Measurements from ENCODE around the gene RPUSD3. TPM values are rescaled to one million over a fixed set of nuclear protein-coding genes. Genes with fewer than 3 reads are reported as not detected.

The RPUSD3 gene
- total and polyA plus RNA-seq, 7 donors, result 39.7 to 64.2 (median 49.4) TPM

DNA sequence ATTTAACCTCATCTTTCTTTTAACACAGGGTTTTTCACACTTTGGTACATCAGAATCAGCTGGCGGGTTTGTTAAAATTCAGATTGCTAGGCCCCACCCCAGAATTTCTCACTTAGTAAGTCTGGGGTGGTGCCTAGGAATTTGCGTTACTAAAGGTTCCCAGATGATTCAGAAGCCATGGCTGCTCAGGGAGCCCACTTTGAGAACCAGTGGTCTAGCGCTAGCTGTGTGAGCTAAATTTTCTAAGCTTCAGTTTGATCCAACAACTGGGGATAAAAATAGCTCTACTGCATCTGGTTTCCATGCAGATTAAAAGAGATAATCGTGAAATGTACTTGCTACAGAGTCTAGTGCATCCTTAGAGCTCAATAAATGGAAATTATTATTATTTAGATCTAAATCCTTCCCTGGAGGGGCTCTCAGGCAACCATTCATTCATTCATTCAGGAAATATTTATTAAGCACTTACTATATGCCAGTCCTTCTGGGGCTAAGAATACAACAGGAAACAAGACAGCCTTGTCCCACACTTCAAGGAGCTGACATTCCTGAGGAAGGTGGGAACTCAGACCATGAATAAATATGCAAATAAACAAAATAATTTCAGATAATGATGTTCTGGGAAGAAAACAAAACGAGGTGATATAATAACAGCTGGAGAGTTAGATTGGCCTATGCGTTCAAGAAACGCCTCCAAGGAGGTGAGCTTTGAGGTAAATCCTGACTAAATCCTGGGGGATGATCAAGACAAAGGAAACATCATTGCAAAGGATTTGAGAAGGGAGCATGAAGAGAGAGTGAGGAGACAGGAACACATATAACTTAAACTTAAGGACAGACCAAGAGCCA, 40.1 kb upstream of the RPUSD3 start:
- Histone ChIP-seq H3K9me3 (no peaks in the 10 kb centered on the region), H3K36me3 (ENCODE audit: insufficient read depth in 1 of 2, low read depth in 1 of 2) (no peaks in the 10 kb centered on the region), H3K4me3 (no peak overlapping the region), H3K4me1 (no peaks in the 10 kb centered on the region), H3K27me3 (ENCODE audit: insufficient read depth in 3 of 3, low read length in 2 of 3) (no peaks in the 10 kb centered on the region), H3K27ac (no peak overlapping the region)
- intact Hi-C loops (cut with DNase I), result no loop called here
- ATAC-seq, result no peak
- DNase-seq, result no peak
- 69 to 75% (median 75%) methylated on average over 7 of the region's 7 CpGs for WGBS, 3 donors
- TF ChIP-seq, protein P1, sequence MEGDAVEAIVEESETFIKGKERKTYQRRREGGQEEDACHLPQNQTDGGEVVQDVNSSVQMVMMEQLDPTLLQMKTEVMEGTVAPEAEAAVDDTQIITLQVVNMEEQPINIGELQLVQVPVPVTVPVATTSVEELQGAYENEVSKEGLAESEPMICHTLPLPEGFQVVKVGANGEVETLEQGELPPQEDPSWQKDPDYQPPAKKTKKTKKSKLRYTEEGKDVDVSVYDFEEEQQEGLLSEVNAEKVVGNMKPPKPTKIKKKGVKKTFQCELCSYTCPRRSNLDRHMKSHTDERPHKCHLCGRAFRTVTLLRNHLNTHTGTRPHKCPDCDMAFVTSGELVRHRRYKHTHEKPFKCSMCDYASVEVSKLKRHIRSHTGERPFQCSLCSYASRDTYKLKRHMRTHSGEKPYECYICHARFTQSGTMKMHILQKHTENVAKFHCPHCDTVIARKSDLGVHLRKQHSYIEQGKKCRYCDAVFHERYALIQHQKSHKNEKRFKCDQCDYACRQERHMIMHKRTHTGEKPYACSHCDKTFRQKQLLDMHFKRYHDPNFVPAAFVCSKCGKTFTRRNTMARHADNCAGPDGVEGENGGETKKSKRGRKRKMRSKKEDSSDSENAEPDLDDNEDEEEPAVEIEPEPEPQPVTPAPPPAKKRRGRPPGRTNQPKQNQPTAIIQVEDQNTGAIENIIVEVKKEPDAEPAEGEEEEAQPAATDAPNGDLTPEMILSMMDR (IDR thresholded peaks at IDR 0.05), result no peak

DNA sequence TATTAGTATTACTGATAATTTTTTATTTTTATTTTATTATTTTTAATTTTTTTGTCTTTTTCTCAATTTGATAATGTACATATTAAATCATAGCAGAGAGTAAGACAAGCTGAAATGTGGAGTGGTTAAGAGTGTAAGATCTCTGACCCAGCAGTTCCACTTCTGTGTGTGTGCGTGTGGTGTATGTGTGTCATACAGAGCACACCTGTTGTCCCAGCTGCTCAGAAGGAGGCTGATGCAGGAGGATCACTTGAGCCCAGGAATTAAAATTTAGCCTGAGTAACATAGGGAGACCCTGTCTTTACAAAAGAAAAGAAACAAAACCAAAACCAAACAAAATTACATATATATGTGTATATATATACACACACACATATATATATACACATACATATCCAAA, 37.6 kb upstream of the RPUSD3 start:
- WGBS, 3 donors, result 73 to 90% (median 80%) methylated on average over 1 of the region's 1 CpG
- DNase-seq, result no peak

GRCh38 chr3:9879830-9880549, 36.2 kb upstream of the RPUSD3 start, which contains the start of gene CIDEC:
Gene CIDEC, minus strand, starts transcription at chr3:9880253. Its CDS starts 1,767 bp downstream, at chr3:9878486.
- ATAC-seq, result no peak
- Histone ChIP-seq H3K27me3 (ENCODE audit: insufficient read depth in 3 of 3, low read length in 2 of 3) (no peaks in the 10 kb centered on the region), H3K4me3 (no peak within 1 kb of the TSS), H3K4me1 (no peaks in the 10 kb centered on the region), H3K9me3 (no peaks in the 10 kb centered on the region), H3K36me3 (ENCODE audit: insufficient read depth in 1 of 2, low read depth in 1 of 2) (no peaks in the 10 kb centered on the region), H3K27ac (no peak within 1 kb of the TSS)
- DNase-seq, result no peak
- TF ChIP-seq, protein P1 (IDR thresholded peaks at IDR 0.05), result no peak
- intact Hi-C loops (cut with DNase I), result no loop called here
- WGBS, 3 donors, result 83 to 87% (median 83%) methylated on average over 7 of the region's 7 CpGs

More for the DNA sequence above, 37.6 kb upstream of the RPUSD3 start:
- Histone ChIP-seq H3K4me3 (no peak overlapping the region), H3K27me3 (ENCODE audit: insufficient read depth in 3 of 3, low read length in 2 of 3) (no peaks in the 10 kb centered on the region), H3K36me3 (ENCODE audit: insufficient read depth in 1 of 2, low read depth in 1 of 2) (no peaks in the 10 kb centered on the region), H3K9me3 (no peaks in the 10 kb centered on the region), H3K27ac (no peak overlapping the region), H3K4me1 (no peaks in the 10 kb centered on the region)
- no peak for ATAC-seq
- intact Hi-C loops (cut with DNase I), result no loop called here
- TF ChIP-seq, protein P1 (IDR thresholded peaks at IDR 0.05), result no peak

GRCh38 chr3:9878700-9879099, 34.9 kb upstream of the RPUSD3 start:
- no peaks in the 10 kb centered on the region for H3K4me1 ChIP-seq
- no peaks in the 10 kb centered on the region for H3K27me3 ChIP-seq (ENCODE audit: insufficient read depth in 3 of 3, low read length in 2 of 3)
- TF ChIP-seq, protein P1 (IDR thresholded peaks at IDR 0.05), result no peak
- 60 to 65% (median 60%) methylated on average over 5 of the region's 5 CpGs for WGBS, 3 donors
- no peak overlapping the region for H3K27ac ChIP-seq
- H3K9me3 ChIP-seq, result no peaks in the 10 kb centered on the region
- H3K36me3 ChIP-seq (ENCODE audit: insufficient read depth in 1 of 2, low read depth in 1 of 2), result no peaks in the 10 kb centered on the region
- ATAC-seq (peak in 3 of 4 donors; percentile 13 to 30 (median 24)), DNase-seq (no peak)
- intact Hi-C loops (cut with DNase I), result no loop called here
- no peak overlapping the region for H3K4me3 ChIP-seq
